ENCODE data around the gene LIPK.

Gene LIPK

DNA sequence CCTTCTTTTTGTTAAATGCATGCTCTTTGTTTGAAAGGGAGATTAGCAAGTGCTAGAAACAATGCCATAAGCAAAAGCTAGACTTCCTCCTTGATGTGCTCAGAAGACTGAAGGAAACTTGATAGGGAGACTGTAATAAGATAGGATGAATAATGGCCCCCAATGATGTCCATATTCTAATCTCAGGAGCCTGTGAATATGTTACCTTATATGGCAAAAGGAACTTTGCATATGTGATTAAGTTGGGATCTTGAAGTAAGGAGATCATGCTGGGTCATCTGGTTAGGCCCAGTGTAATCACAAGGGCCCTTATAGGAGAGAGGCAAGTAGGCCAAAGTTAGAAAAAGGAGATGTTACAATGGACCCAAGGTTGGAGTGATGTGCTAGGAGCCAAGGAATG is 82.9 kb downstream of the LIPK start:
- DNase-seq: no peak

DNA sequence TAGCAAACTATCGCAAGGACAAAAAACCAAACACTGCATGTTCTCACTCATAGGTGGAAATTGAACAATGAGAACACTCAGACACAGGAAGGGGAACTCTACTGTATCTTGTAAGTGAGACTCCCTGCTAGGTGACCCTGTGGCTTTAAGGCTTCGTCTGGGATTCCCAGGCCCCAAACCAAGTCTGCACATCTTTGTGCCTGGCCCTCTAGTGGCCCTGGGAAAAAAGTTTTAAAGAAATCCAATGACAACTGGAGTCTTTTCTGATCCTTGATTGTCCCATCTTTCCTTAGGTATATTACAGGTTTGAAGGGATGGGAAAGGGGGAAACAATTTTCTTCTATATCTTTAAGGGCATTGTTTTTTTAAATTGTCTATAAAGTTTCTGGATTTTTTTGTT is 85.9 kb downstream of the LIPK start:
- DNase-seq: no peak

DNA sequence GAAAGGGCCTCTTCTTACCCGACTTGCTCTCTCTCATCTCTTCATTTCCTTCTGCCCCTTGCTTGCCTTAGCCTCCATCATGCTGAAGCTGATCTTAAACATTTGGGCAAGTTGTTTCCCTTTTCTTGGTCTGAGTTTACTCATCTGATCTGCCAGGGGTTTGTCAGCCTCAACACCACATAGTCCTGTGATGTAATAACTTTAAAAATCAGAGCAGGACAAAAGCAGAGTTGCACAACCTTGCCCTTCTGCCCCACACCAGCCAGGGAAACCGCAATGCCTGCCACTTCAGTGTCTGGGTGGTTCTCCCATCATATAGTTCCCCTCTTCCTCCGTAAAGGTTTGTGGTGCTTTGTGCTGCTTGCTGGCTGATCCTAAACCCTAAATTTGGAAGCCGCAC is 86.6 kb downstream of the LIPK start:
- DNase-seq: no peak

DNA sequence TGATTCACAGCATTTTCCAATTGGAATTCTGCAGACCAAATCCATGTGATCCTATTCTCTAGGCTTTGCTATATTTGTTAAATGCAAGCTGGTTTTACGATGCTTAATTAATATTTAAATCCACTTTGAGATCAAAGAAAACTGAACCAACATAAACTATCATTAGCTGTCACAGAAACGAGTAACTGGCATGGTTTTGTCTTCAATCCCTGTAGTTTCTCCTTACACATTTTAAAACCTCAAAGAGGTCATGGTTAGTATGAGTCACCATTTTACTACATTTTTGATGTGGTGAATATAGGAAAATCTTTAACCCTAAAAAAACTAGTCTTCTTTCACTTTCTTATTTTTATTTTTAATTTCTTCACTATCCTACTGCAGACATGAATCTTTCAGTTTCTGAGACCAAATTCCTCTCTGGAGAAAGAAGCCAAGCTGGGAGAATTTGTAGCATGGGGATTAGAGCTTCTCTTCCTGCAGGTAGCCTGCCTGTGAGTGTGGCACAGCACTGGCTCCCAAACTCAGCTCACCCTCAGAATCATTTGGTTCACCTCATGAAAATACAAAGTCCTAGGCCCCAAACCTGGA is 87.8 kb downstream of the LIPK start:
- peak; percentile 9 for DNase-seq

DNA sequence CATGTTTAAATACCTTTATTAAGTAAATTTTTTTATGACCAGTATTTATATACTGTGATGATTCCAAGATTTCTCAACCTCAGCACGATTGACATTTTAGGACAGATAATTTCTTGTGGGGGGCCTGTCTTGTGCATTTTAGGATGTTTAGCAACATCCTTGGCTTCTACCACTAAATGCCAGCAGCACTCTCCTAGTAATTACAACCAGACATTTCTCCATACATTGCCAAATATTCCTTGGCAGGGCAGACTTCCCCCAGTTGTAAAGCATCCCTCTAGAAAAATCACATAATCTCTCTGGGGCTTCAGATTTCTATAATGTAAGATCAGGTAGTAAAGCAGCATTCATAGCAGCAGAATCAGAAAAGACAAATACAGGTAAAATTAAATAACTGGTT is 88.7 kb downstream of the LIPK start:
- no peak for DNase-seq

DNA sequence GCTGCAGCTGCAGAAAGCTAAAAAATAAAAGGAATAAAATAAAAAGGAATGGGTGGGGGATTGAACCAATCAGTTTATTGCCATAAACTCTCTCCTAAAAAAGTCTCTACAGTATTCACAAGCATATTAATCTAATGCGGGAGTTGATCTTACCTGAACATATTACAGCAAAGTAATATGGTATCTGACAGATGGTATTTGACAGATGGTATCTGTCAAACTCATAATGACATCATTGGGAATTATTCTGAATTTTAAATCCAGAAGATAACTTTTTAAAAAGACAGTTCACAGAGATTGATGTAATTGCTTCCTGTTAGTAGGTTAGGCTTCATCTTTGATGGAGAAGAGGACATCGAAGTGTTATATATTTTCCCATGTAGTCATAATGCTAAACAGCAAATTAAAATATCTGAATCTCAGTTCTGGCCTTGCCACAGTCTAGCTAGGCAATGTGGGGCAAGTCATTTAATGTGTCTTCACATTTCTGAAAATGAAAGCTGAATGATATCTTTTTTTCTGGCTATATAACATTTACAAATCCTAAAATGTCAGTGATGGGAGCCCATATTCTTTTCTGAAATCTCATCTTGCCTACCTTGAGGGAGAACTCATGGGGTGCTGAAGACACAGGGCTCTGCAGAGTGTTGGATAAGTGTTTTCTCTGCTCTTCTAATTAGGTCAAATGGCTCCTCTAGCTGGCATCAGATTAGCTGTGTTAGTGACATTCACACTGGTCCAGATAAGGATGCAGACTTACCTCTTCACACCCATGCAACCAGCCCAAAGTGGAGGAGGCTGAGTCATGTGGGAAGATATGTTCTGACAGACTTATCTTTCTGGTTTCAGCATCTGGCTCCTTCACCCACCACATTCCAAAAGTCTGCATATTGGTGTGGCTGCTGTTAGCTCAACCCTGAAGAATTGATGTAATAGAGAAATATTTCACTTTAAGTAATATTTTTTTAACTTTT is 94.4 kb downstream of the LIPK start:
- no peak for DNase-seq

Data from amniotic stem cell (primary cell).